HCT116 (cell line): ENCODE data around the gene CILP2. TPM values are rescaled to one million over a fixed set of nuclear protein-coding genes. Genes with fewer than 3 reads are reported as not detected.

Source experiments
- ATAC-seq: fragments of 200-7000 bp; cut with Tn5 transposase; 2 replicates; pipeline ENCODE4 v1.9.1; 2020; ENCODE audit warnings: mild to moderate bottlenecking, moderate library complexity
- BruUV-seq: library from RNA; stranded (reverse); fragments of 400-500 nt; replicated peaks from 2 replicates; lab custom pipeline; 2021; lab: Mats Ljungman, UMichigan
- CTCF ChIA-PET: fragments of 300-600 bp; sonication (Branson Sonifier 250); formaldehyde crosslinking; loops from one replicate; lab custom pipeline; 2021; ENCODE audit warnings: antibody characterized with exemption; lab: Charles Lee
- POLR2A ChIA-PET: fragments of 300-600, 350-600 bp; sonication (Branson Sonifier 250); formaldehyde crosslinking; loops from one replicate; lab custom pipeline; 2021; ENCODE audit warnings: antibody characterized with exemption; lab: Charles Lee
- RAD21 ChIA-PET, 2 experiments: fragments of 300-600 bp; sonication (Branson Sonifier 250); formaldehyde crosslinking; loops; one replicate each; lab custom pipeline; 2023; ENCODE audit warnings: low total read pairs in 2 of 2; ENCODE audit not compliant: uncharacterized antibody in 2 of 2, unreplicated experiment in 2 of 2, low non-redundant PET in 1 of 2; lab: Charles Lee
- DNase-seq: peaks from one replicate; pipeline ENCODE4 v3.0.0-alpha.2; 2010; ENCODE audit warnings: low read depth, low spot score
- H2AFZ ChIP-seq: fragments of 200-600 bp; shearing (Covaris generic), sonication (generic); 2 replicates; pipeline ENCODE4 v1.6.1; 2017; ENCODE audit warnings: low read depth, mixed run types, mixed read lengths, antibody characterized with exemption, low read length; ENCODE audit not compliant: poor library complexity, severe bottlenecking
- H3K27ac ChIP-seq: 2 replicates; pipeline ENCODE4 v1.5.1; 2012; ENCODE audit warnings: low read depth, low read length
- H3K27me3 ChIP-seq: fragments of 200-600 bp; sonication (generic); 2 replicates; pipeline ENCODE4 v1.6.1; 2016; ENCODE audit warnings: mixed run types, low read length, mixed read lengths; ENCODE audit not compliant: insufficient read depth
- H3K36me3 ChIP-seq, 2 experiments: fragments of 200-500 bp in 1 of 2; fragments of 200-600 bp in 1 of 2; sonication (Bioruptor generic) in 1 of 2; sonication (generic) in 1 of 2; 2 replicates each; pipeline versions ENCODE4 v1.5.1 to v1.6.1; 2014 to 2016; ENCODE audit warnings: low read length in 2 of 2, inconsistent platforms in 1 of 2, mixed read lengths in 1 of 2, mixed run types in 1 of 2; ENCODE audit not compliant: insufficient read depth in 2 of 2, control insufficient read depth in 1 of 2
- H3K4me1 ChIP-seq, 2 experiments: fragments of 200-600 bp in 1 of 2; sonication (generic) in 1 of 2; 2 replicates each; pipeline versions ENCODE4 v1.5.1 to v1.6.1; 2012 to 2017; ENCODE audit warnings: low read length in 2 of 2, inconsistent platforms in 1 of 2, mild to moderate bottlenecking in 1 of 2, mixed read lengths in 1 of 2, mixed run types in 1 of 2, moderate library complexity in 1 of 2; ENCODE audit not compliant: insufficient read depth in 2 of 2, control insufficient read depth in 1 of 2
- H3K4me2 ChIP-seq: fragments of 200-600 bp; sonication (generic); 2 replicates; pipeline ENCODE4 v1.6.1; 2017; ENCODE audit warnings: mixed run types, low read length, mixed read lengths
- H3K4me3 ChIP-seq, 2 experiments: fragments of 200-600 bp in 1 of 2; sonication (generic) in 1 of 2; replicated peaks in 1 of 2; 2 replicates each; pipeline ENCODE4 v1.5.1; 2011 to 2016; ENCODE audit warnings: low read length in 2 of 2, control low read depth in 1 of 2, low read depth in 1 of 2, mild to moderate bottlenecking in 1 of 2, mixed read lengths in 1 of 2, mixed run types in 1 of 2
- H3K79me2 ChIP-seq: fragments of 200-600 bp; sonication (generic); 2 replicates; pipeline ENCODE4 v1.6.1; 2017; ENCODE audit warnings: mild to moderate bottlenecking, mixed run types, low read length, moderate library complexity, mixed read lengths; ENCODE audit not compliant: insufficient read depth
- H3K9ac ChIP-seq: fragments of 200-600 bp; sonication (generic); 2 replicates; pipeline ENCODE4 v1.6.1; 2016; ENCODE audit warnings: low read length, mixed read lengths
- H3K9me2 ChIP-seq: fragments of 200-600 bp; sonication (generic), shearing (Covaris generic); 2 replicates; pipeline ENCODE4 v1.6.1; 2017; ENCODE audit warnings: mixed run types, mild to moderate bottlenecking, moderate library complexity; ENCODE audit not compliant: insufficient read depth
- H3K9me3 ChIP-seq, 2 experiments: fragments of 200-500 bp in 1 of 2; fragments of 200-600 bp in 1 of 2; sonication (Bioruptor generic) in 1 of 2; sonication (generic) in 1 of 2; 2 replicates each; pipeline ENCODE4 v1.6.1; 2014 to 2017; ENCODE audit warnings: low read length in 2 of 2, mixed read lengths in 2 of 2, inconsistent platforms in 1 of 2, low read depth in 1 of 2, mild to moderate bottlenecking in 1 of 2, mixed run types in 1 of 2, moderate library complexity in 1 of 2; ENCODE audit not compliant: control insufficient read depth in 1 of 2, insufficient read depth in 1 of 2
- H4K20me1 ChIP-seq: fragments of 200-600 bp; sonication (generic), shearing (Covaris generic); 2 replicates; pipeline ENCODE4 v1.6.1; 2017; ENCODE audit warnings: mixed run types, mild to moderate bottlenecking, moderate library complexity; ENCODE audit not compliant: insufficient read depth
- CTCF ChIP-seq, 3 experiments: fragments of 200-600 bp in 1 of 3; sonication (generic) in 1 of 3; IDR thresholded peaks in 2 of 3; conservative IDR thresholded peaks in 1 of 3; 2 replicates each; pipeline ENCODE4 v1.5.1; 2012 to 2017; ENCODE audit warnings: low read depth in 2 of 3, low read length in 2 of 3, antibody characterized with exemption in 1 of 3, borderline replicate concordance in 1 of 3, control low read depth in 1 of 3, mild to moderate bottlenecking in 1 of 3, mixed read lengths in 1 of 3, mixed run types in 1 of 3, moderate library complexity in 1 of 3; ENCODE audit not compliant: insufficient read depth in 1 of 3
- EGR1 ChIP-seq: IDR thresholded peaks from 2 replicates; pipeline ENCODE4 v1.6.1; 2012; ENCODE audit warnings: low read depth
- ELF1 ChIP-seq: IDR thresholded peaks from 2 replicates; pipeline ENCODE4 v1.6.1; 2012; ENCODE audit warnings: low read depth, borderline replicate concordance
- SP1 ChIP-seq: IDR thresholded peaks from 2 replicates; pipeline ENCODE4 v1.6.1; 2012; ENCODE audit warnings: low read depth
- SRF ChIP-seq: IDR thresholded peaks from 2 replicates; pipeline ENCODE4 v1.6.1; 2012; ENCODE audit warnings: low read depth
- ZBTB33 ChIP-seq: IDR thresholded peaks from 2 replicates; pipeline ENCODE4 v1.6.1; 2011; ENCODE audit warnings: mild to moderate bottlenecking, low read length, moderate library complexity; ENCODE audit not compliant: insufficient replicate concordance; ENCODE audit errors: extremely low read depth
- ZFX ChIP-seq: fragments of 450-650 bp; IDR thresholded peaks from 2 replicates; pipeline ENCODE4 v1.6.1; 2017
- intact Hi-C: fragments of 100-400 bp; cut with micrococcal nuclease; formaldehyde crosslinking; loops from 2 replicates; pipeline ENCODE4 v1.10.0; 2022
- total RNA-seq: library from RNA; stranded (reverse); gene quantifications from one replicate; pipeline ENCODE4 v1.2.1, GENCODE V29; 2021; ENCODE audit not compliant: unreplicated experiment

CILP2 gene
- total RNA-seq, 1 experiment from 2014 or later = 13.1 TPM

- TF ChIP-seq ELF1 (no peak), ZFX (no peak), CTCF (IDR thresholded peaks at IDR 0.05 in 2 of 3, conservative IDR thresholded peaks at IDR 0.05 in 1 of 3; ENCODE audit: borderline replicate concordance in 1 of 3, insufficient read depth in 1 of 3, low read depth in 2 of 3, low read length in 2 of 3) (no peak), SP1 (no peak), EGR1 (no peak), ZBTB33 (no peak), SRF (no peak)
- no peak overlapping the region for H3K9ac ChIP-seq
- POLR2A ChIA-PET = no interaction called here
These were observed 41.7 kb downstream of the CILP2 start for GRCh38 chr19:19579533-19580361.

More at GRCh38 chr19:19579533-19580361, 41.7 kb downstream of the CILP2 start:
- H3K4me2 ChIP-seq = no peak overlapping the region
- H3K27ac ChIP-seq = no peak overlapping the region
- no peaks in the 10 kb centered on the region for H3K36me3 ChIP-seq
- CTCF ChIA-PET = no interaction called here
- intact Hi-C loops = no loop called here
- H3K27me3 ChIP-seq = no peaks in the 10 kb centered on the region
- no peak for ATAC-seq
- peaks cover 7 to 12% of the 10 kb centered on the region in 2 experiments; a peak in 3 of 4 replicates for H3K4me1 ChIP-seq
- H4K20me1 ChIP-seq = no peaks in the 10 kb centered on the region
- H3K9me3 ChIP-seq = no peaks in the 10 kb centered on the region
- no peaks in the 10 kb centered on the region for H3K79me2 ChIP-seq
- no peaks in the 10 kb centered on the region for H3K9me2 ChIP-seq
- H2AFZ ChIP-seq = no peak overlapping the region
- H3K4me3 ChIP-seq = no peak overlapping the region
- BruUV-seq = no TSS peak
- no peak for DNase-seq
- RAD21 ChIA-PET = no interaction called here
